ENCODE results near the gene VAV2. TPM values are rescaled to one million over a fixed set of nuclear protein-coding genes. Genes with fewer than 3 reads are reported as not detected.

Gene VAV2
- total and polyA plus RNA-seq, 12 donors, result 3.3 to 96.2 (median 31.2) TPM

- Histone ChIP-seq H3K36me3 (replicated peaks in 1 of 2) (no peaks in the 10 kb centered on the region), H3K4me3 (no peak overlapping the region), H3K27ac (peak overlapping the region in 4 of 5 donors; percentile 39 to 86 (median 70)), H3K4me1 (replicated peaks in 1 of 2) (peaks cover 15 to 47% of the 10 kb centered on the region in 2 donors), H3K9me3 (replicated peaks in 1 of 3) (no peaks in the 10 kb centered on the region), H3K27me3 (no peaks in the 10 kb centered on the region)
- TF ChIP-seq, protein P1, sequence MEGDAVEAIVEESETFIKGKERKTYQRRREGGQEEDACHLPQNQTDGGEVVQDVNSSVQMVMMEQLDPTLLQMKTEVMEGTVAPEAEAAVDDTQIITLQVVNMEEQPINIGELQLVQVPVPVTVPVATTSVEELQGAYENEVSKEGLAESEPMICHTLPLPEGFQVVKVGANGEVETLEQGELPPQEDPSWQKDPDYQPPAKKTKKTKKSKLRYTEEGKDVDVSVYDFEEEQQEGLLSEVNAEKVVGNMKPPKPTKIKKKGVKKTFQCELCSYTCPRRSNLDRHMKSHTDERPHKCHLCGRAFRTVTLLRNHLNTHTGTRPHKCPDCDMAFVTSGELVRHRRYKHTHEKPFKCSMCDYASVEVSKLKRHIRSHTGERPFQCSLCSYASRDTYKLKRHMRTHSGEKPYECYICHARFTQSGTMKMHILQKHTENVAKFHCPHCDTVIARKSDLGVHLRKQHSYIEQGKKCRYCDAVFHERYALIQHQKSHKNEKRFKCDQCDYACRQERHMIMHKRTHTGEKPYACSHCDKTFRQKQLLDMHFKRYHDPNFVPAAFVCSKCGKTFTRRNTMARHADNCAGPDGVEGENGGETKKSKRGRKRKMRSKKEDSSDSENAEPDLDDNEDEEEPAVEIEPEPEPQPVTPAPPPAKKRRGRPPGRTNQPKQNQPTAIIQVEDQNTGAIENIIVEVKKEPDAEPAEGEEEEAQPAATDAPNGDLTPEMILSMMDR (IDR thresholded peaks at IDR 0.05), result no peak
- TF ChIP-seq POLR2A (IDR thresholded peaks at IDR 0.05), result no peak
- DNase-seq, result no peak
- intact Hi-C loops (cut with DNase I), result no loop called here
- 71 to 75% (median 74%) methylated on average over 9 to 10 of the region's 10 CpGs; no CpG with 5 or more reads in 1 of the 4 donors for WGBS, 4 donors
Observed at GRCh38 chr9:133874659-133875058, 117.5 kb downstream of the VAV2 start.

- peaks cover 15 to 51% of the 10 kb centered on the region in 2 donors for H3K4me1 ChIP-seq (replicated peaks in 1 of 2)
- H3K4me3 ChIP-seq, result no peak overlapping the region
- no peak for TF ChIP-seq POLR2A (IDR thresholded peaks at IDR 0.05)
- TF ChIP-seq, protein P1 (IDR thresholded peaks at IDR 0.05), result peak in 1 of 6 experiments; percentile 15
- intact Hi-C loops (cut with DNase I), result no loop called here
- peak; percentile 53 to 87 (median 83) for DNase-seq
- H3K27me3 ChIP-seq, result no peaks in the 10 kb centered on the region
- no peaks in the 10 kb centered on the region for H3K36me3 ChIP-seq (replicated peaks in 1 of 2)
- H3K27ac ChIP-seq, result peak overlapping the region; percentile 14 to 86 (median 55)
- H3K9me3 ChIP-seq (replicated peaks in 1 of 3), result no peaks in the 10 kb centered on the region
- whole genome bisulfite sequencing, 4 donors, result 28 to 52% (median 48%) methylated on average over 4 to 14 of the region's 14 CpGs
Observed at GRCh38 chr9:133874060-133874657, 118.0 kb downstream of the VAV2 start.

DNA sequence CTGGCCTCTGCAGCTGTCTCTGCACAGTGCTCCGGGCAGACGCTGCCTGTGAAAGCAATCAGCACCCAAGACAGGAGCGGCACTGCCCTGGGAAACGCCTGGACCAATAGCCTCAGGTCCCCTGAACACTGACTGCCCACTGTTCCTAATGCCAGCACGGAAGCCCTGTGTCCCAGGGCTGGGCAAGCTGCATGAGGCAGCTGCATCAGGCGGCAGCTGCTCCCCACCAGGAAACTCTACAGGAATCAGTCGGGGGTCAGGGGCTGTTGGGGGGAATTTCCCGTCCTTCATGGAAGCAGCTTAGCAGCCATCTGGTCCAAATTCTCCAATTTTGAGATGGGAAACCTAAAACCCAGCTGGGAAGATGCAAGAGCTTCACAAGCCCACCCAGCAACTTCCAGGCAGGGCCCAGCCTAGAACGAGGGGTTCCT, 118.6 kb downstream of the VAV2 start:
- Histone ChIP-seq H3K4me3 (no peak overlapping the region), H3K27ac (peak overlapping the region; percentile 14 to 86 (median 52)), H3K36me3 (replicated peaks in 1 of 2) (no peaks in the 10 kb centered on the region), H3K9me3 (replicated peaks in 1 of 3) (no peaks in the 10 kb centered on the region), H3K4me1 (replicated peaks in 1 of 2) (peaks cover 15 to 51% of the 10 kb centered on the region in 2 donors), H3K27me3 (no peaks in the 10 kb centered on the region)
- intact Hi-C loops (cut with DNase I), result no loop called here
- 71 to 80% (median 73%) methylated on average over 5 to 9 of the region's 9 CpGs for WGBS, 4 donors
- no peak for TF ChIP-seq POLR2A (IDR thresholded peaks at IDR 0.05)
- TF ChIP-seq, protein P1 (IDR thresholded peaks at IDR 0.05), result no peak
- DNase-seq, result peak in 1 of 7 donors; percentile 81

GRCh38 chr9:133873009-133873408, 119.1 kb downstream of the VAV2 start:
- Histone ChIP-seq H3K4me1 (replicated peaks in 1 of 2) (peaks cover 15 to 51% of the 10 kb centered on the region in 2 donors), H3K27ac (peak overlapping the region; percentile 14 to 86 (median 52)), H3K9me3 (replicated peaks in 1 of 3) (no peaks in the 10 kb centered on the region), H3K4me3 (no peak overlapping the region), H3K27me3 (no peaks in the 10 kb centered on the region), H3K36me3 (replicated peaks in 1 of 2) (no peaks in the 10 kb centered on the region)
- DNase-seq, result no peak
- 56 to 74% (median 69%) methylated on average over 3 to 9 of the region's 9 CpGs for WGBS, 4 donors
- TF ChIP-seq POLR2A (IDR thresholded peaks at IDR 0.05), result no peak
- TF ChIP-seq, protein P1 (IDR thresholded peaks at IDR 0.05), result no peak
- intact Hi-C loops (cut with DNase I), result no loop called here

All from adrenal gland (tissue), 12 donors.